HG03342 (cell line): ENCODE measurements around the gene ZNF653.

Source experiments
- ATAC-seq: cut with Tn5 transposase; IDR thresholded peaks from one replicate; pipeline ENCODE4 v1.9.1; 2021; ENCODE audit warnings: mild to moderate bottlenecking, moderate library complexity; ENCODE audit not compliant: unreplicated experiment

Gene ZNF653

DNA sequence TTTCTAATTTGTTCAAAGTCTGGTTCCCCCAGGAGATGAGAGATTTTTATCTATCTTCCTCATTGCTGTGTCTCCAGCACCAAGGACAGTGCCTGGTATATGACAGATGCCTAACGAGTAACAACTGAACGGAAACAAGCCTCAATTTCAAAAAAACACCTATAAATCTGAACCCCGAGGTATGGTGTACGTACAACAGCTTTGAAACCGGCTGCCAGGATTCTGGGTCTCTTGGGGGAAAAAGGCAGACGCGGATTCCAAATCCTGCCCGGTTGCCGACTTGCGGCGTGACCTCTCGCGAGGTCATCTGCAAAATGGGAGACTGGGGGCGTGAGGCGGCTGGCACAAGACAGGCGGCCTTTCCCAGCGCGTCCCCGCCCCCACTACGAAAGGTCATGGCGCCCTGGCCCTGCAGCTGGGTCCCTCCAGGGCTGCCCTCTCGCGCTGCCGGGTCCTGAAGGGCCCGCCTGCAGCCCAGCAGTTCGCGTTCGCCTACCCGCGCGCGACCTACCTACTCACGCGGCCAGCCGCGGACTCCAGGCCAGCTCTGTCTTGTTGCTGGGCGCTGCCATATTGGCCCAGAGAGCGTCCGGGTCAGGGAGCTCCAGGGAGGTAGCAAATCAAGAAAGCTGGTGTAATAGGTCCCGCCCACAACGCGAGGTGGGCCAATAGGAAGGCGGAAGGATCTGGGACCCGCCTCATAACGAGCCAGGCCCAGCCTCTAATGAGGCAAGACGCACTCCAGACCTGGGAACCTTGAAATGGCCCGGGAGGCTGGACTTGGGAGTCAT lies 23.1 kb upstream of the ZNF653 start, which contains the start of gene ECSIT:
Gene ECSIT (minus strand): TSS at position 584 of the 791 bp plus-strand sequence. CDS start 9,964 bp downstream, outside the sequence.
- ATAC-seq = peak; percentile 94

DNA sequence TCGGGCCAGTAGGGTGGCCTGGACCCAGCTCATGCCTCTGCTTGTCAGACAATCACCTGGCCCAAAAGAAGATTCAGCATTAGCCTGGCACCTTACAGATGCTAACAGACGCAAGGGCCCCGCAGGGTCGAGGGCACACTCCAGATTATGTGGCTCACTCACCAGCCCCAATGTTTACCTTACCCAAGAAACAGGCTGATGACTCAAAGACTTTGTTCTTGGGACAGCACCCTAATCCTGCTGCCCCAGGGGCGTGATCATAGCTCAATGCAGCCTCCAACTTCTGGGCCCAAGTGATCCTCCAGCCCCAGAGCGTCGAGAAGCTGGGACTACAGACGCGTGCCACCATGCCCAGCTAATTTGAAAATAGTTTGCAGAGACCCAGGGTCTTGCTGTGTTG lies 13.5 kb upstream of the ZNF653 start:
- ATAC-seq = no peak

DNA sequence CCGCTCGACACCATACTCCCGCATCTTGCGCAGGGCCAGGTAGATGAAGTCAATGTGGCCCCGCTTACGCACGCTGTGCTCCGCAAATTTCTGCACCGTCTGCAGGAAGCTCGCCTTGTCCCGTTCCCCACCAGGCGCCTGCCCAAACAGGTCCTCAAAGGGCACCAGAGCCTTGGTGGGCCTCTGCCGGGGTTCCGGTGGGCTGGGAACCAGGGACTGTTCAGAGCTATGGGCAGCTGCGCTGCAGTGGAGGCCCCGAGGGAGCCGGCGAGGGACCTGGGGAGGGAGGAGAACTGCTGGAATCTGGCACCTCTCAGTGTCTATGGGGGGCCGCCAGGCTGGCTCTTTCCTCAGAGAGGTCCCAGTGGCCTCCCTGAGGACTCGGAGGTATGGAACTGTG lies 8.3 kb upstream of the ZNF653 start:
- no peak for ATAC-seq

- no peak for ATAC-seq
Observed at GRCh38 chr19:11510444-11510843, 4.8 kb upstream of the ZNF653 start.

DNA sequence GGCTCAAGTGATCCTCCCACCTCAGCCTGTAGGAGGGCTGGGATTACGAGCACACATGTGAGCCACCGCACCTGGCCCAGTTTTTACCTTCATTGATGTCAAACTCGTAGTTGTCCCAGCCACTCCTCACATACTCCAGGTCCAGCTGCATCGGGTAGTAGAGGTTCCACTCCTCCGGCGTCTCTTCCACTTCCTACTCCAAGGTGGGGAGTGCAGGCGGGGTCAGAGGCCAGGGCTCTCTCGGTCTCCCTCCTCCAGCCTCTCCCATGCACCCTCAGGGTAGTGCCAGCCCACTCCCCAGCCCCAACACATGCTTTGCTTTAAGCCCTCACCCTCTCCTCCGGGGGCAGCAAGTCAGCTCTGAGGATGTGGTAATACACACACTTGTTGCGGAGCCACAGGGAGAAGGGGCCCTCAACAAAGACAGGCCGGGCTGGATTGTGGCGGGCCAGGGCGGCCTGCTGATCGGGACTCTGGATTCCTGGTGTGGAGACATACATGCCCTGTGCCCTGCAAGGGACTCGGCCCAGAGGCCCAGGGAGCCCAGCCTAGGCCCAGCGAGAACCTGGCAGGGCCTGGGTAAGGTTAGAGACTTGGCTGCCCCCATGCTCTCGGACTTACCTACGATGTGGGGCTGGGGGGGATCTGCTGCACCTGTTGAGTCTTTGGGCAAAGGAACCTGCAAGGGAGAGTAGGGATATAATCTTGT lies 1.9 kb upstream of the ZNF653 start:
- ATAC-seq = no peak

GRCh38 chr19:11506967-11507366 lies 1.3 kb upstream of the ZNF653 start:
- no peak for ATAC-seq

- ATAC-seq = peak; percentile 18
Observed at GRCh38 chr19:11506101-11506555, 489 bp upstream of the ZNF653 start.

DNA sequence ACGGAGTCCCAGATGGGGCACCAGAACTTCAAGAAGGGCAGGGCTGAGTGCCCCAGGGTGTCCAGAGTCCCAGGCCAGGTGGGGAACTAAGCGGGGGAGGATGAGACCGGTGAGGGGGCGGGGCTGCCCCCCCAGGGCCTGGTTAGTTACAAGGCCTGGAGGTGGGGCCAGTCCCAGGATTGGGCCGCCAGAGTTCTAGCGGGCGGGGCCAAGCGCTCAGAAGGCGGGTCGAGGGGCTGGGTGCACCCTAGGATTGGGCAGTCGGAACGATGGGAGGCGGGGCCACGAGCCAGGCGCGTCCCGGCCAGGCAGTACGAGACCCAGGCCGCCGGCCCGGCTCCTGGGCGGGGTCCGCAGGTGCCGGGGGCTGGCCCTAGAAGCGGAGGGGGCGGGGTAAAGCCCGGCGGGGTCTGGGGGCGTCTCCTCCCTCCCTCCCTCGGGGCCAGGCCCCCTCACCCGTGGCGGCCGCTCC lies 571 bp downstream of the ZNF653 start:
- ATAC-seq = peak; percentile 87

DNA sequence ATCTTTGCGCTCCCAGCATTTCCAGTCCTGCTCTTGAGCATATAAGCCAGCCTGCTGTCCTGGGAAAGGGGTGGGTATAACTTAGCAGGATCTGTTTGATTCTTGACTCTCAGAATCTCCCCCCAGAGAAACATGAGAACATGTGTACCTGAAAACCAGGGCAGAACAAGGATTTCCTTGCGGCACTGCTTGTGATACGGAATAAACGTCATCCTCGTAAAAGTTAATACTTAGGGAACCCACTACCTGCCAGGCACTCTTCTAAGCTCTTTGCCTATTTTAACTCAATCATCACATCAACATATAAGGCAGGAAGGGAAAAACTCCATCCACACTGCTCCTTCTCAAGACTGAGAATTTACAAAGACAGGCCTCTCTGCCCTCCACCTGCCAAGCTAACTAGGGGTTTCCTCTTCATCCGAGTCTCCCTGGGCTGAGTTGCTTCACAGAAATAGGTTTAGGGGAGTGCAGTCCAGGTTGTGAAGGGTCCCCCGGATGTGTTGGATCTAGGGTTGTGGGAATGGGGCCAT lies 1.1 kb downstream of the ZNF653 start:
- no peak for ATAC-seq

DNA sequence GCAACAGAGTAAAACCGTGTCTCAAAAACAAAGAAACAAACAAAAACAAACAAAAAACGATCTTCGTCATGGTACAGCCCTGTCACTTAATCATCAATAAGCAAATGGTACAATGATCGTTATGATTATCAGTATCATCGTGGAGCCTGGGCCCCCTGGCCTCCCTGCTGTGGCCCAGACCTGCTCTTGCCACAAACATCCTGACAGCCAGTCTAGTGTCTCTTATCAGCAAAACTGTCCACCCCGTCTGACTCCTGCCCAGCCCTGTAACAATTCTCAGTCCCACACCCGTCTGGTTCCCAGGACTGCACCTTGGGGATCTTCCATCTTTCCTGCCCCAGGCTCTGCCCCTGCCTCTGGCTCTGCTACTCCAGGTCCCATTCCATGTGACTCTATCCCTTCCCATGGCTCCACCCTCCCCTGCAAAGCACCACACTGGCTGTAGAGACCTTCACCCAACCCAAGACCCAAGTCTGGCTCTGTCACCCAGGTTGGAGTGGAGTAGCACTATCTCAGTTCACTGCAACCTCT lies 5.7 kb downstream of the ZNF653 start:
- no peak for ATAC-seq

DNA sequence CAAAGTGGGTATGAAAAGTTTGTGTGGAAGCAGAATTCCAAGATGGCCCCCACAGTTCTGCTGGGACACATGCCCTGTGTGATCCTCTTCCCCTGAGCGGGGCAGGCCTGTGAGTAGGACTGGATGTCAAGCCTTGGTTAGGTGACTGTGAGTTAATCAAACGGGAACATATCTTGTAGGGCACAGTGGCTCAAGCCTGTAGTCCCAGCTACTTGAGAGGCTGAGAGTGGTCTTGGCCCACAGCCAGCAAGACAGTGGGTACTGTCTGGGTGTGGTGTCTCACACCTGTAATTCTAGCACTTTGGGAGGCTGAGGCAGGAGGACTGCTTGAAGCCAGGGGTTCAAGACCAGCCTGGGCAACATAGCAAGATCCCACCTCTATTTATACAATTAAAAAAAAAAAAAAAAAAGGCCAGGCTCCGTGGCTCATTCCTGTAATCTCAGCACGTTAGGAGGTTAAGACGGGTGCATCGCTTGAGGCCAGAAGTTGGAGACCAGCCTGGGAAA lies 6.4 kb downstream of the ZNF653 start:
- ATAC-seq = no peak

GRCh38 chr19:11496391-11497163 lies 9.1 kb downstream of the ZNF653 start:
- no peak for ATAC-seq

- no peak for ATAC-seq
Observed at GRCh38 chr19:11495885-11496284, 9.8 kb downstream of the ZNF653 start.

DNA sequence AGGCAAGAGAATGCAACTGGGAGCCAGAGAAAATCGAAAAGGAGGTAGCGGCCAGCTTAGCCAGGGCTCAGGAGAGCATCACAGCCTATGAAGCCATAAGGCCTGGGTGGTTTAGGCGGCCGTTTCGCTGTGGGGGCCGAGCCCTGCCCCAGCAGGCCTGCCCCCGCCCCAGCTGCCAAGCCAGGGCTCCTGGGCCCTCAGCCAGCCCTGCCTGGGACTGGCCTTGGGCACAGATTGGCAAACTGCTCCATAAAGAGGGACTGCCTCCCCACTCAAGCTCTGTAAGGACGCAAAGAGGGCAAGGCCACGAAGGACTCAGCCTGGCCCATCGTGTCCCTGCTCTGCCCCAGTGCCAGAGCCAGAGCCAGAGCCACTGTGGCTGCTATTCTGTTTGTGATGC lies 10.2 kb downstream of the ZNF653 start:
- no peak for ATAC-seq

DNA sequence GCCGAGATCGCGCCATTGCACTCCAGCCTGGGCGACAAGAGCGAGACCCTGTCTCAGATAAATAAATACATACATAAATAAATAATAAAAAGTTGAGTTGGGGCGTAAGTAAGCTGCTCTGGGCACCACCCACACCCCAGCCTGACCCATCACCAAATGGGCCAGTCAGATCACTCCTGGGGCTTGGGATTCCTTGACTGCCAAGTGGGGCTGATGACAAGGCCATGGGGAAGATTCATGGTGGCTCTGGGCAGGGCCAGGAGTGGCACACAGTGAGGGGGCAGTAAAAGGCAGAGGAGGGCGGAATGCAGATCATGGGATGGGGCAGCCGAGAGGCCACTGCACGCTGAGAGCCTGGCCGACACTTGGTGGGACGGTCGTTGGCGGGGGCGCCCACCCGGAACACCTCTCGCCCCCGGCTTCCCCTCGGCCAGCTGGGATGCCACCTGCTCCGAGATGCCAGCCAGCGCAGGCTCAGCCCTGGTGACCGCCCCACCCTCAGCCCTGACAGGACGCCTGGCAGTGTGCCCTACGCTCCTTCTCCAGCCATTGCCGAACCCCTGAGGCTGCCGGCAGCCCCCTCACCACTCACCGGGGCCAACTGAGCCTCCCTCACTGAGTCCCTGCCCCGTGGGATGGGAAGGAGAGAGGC lies 10.9 kb downstream of the ZNF653 start:
- ATAC-seq = no peak

DNA sequence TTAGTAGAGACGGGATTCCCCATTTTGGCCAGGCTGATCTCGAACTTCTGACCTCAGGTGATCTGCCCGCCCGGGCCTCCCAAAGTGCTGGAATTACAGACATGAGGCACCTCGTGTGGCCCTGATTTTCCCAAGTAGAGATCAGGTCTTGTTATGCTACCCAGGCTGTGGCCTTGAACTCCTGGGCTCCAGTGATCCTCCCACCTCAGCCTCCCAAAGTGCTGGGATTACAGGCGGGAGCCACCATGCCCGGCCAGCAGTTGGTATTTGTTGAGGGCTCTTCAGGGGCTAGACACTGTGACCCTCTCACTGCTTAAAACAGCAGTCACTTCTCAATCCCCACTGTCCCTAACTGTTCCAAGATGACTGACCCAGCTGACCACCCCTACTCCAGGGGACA lies 16.3 kb downstream of the ZNF653 start:
- ATAC-seq = no peak

DNA sequence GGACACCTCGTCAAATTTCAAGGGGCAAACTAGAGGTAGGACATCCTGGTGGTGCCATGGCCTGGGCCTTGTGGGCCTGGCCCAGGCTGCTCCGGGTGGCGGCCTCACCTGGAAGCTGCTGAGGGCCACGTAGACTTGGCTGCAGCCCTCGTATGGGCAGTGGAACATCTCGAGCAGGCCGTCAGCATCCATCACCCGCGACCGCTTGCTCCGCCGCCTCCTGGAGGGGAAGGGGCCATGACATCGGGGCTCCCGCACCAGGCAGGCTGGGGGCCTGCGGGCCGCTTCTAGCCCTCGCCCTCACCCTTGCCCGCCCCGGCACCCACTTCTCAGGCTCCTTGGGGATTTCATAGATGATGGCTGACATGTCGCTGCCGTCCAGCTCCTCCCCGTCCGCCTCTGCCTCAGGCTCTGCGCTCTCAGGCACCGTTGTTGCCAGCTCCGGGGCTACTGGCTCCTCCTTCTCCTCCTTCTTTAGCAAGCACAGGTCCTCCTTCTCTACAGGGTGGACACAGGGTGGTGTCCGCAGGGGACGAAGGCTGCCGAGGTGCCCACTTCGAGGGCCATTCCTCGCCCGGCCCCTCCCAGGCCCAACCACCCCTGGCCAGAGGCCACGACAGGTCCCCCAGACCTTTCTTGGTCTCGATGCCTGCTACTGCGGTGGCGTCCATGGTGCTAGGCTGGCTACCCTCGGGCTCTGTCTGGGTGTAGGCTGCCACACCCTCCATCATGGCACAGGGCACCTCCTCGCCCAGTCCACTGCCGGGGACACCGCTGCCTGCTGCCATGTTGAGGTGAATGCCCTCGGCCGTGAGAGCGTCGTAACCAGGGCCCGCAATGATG lies 18.8 kb downstream of the ZNF653 start:
- ATAC-seq = no peak

GRCh38 chr19:11485245-11485837 lies 20.3 kb downstream of the ZNF653 start:
- no peak for ATAC-seq
